GM23338 (cell line): ENCODE measurements around the gene FILIP1. TPM values are rescaled to one million over a fixed set of nuclear protein-coding genes. Genes with fewer than 3 reads are reported as not detected.

Experiments used
- ATAC-seq: fragments of 200-7000 bp; cut with Tn5 transposase; 3 replicates; pipeline ENCODE4 v1.9.1; 2020
- DNase-seq: peaks from one replicate; pipeline ENCODE4 v3.0.0-alpha.2; 2015; ENCODE audit warnings: low spot score
- H2AFZ ChIP-seq: fragments of 200-600 bp; sonication (generic); 2 replicates; pipeline ENCODE4 v1.8.0; 2016; ENCODE audit warnings: antibody characterized with exemption, mild to moderate bottlenecking, moderate library complexity
- H3F3A ChIP-seq: fragments of 200-600 bp; sonication (generic); replicated peaks from 2 replicates; pipeline ENCODE4 v1.8.0; 2017; ENCODE audit warnings: antibody characterized with exemption, mixed run types, low read depth
- H3K27ac ChIP-seq: fragments of 200-600 bp; sonication (generic); 2 replicates; pipeline ENCODE4 v1.6.1; 2016; ENCODE audit warnings: low read depth
- H3K27me3 ChIP-seq: fragments of 200-600 bp; sonication (generic); 2 replicates; pipeline ENCODE4 v1.8.0; 2016; ENCODE audit warnings: mild to moderate bottlenecking, mixed run types, moderate library complexity; ENCODE audit not compliant: insufficient read depth
- H3K36me3 ChIP-seq: fragments of 200-600 bp; sonication (generic); 2 replicates; pipeline ENCODE4 v1.8.0; 2016; ENCODE audit warnings: mild to moderate bottlenecking; ENCODE audit not compliant: insufficient read depth
- H3K4me1 ChIP-seq: fragments of 200-600 bp; sonication (generic); 2 replicates; pipeline ENCODE4 v1.8.0; 2016; ENCODE audit warnings: mild to moderate bottlenecking, moderate library complexity; ENCODE audit not compliant: insufficient read depth
- H3K4me2 ChIP-seq: fragments of 200-600 bp; sonication (generic); 2 replicates; pipeline ENCODE4 v1.7.1; 2017; ENCODE audit warnings: mixed run types
- H3K4me3 ChIP-seq: fragments of 200-600 bp; sonication (generic); 2 replicates; pipeline ENCODE4 v1.6.1; 2016; ENCODE audit warnings: mixed run types
- H3K79me2 ChIP-seq: fragments of 200-600 bp; sonication (generic); replicated peaks from 2 replicates; pipeline ENCODE4 v1.8.0; 2017; ENCODE audit warnings: mild to moderate bottlenecking; ENCODE audit not compliant: insufficient read depth
- H3K9me2 ChIP-seq: fragments of 200-600 bp; sonication (generic); 2 replicates; pipeline ENCODE4 v1.8.0; 2017; ENCODE audit not compliant: insufficient read depth
- H4K20me1 ChIP-seq: fragments of 200-600 bp; sonication (generic); replicated peaks from 2 replicates; pipeline ENCODE4 v1.8.0; 2017; ENCODE audit warnings: mild to moderate bottlenecking; ENCODE audit not compliant: insufficient read depth
- H3K27ac Mint-ChIP-seq: 2 replicates; pipeline ENCODE4 v1.8.0; 2020; ENCODE audit warnings: inconsistent platforms, mild to moderate bottlenecking, moderate library complexity, mixed read lengths
- H3K27me3 Mint-ChIP-seq: 3 replicates; pipeline ENCODE4 v1.8.0; 2022; ENCODE audit warnings: low read depth, mild to moderate bottlenecking, moderate library complexity, mixed read lengths, inconsistent platforms; ENCODE audit not compliant: insufficient read depth, poor library complexity
- H3K36me3 Mint-ChIP-seq: 3 replicates; pipeline ENCODE4 v1.8.0; 2021; ENCODE audit warnings: low read depth, mild to moderate bottlenecking, inconsistent platforms, moderate library complexity, mixed read lengths
- H3K4me1 Mint-ChIP-seq: 3 replicates; pipeline ENCODE4 v1.8.0; 2020; ENCODE audit warnings: mild to moderate bottlenecking, inconsistent platforms, mixed read lengths
- H3K4me3 Mint-ChIP-seq: 3 replicates; pipeline ENCODE4 v1.8.0; 2021; ENCODE audit warnings: moderate library complexity, mild to moderate bottlenecking, inconsistent platforms, mixed read lengths
- H3K9me3 Mint-ChIP-seq: 3 replicates; pipeline ENCODE4 v1.8.0; 2020; ENCODE audit warnings: moderate library complexity, mild to moderate bottlenecking, inconsistent platforms, mixed read lengths
- CREB1 ChIP-seq: fragments of 250-450 bp; sonication (Bioruptor Pico); IDR thresholded peaks from 2 replicates; pipeline ENCODE4 v1.5.0; 2020; ENCODE audit warnings: low read depth, mild to moderate bottlenecking, moderate library complexity
- CTCF ChIP-seq, 2 experiments: fragments of 200-600 bp in 1 of 2; sonication (generic) in 1 of 2; conservative IDR thresholded peaks; 2 replicates each; pipeline versions ENCODE4 v1.5.1 to v1.6.1; 2016 to 2017; ENCODE audit warnings: antibody characterized with exemption in 2 of 2, low read depth in 2 of 2, mild to moderate bottlenecking in 2 of 2, moderate library complexity in 1 of 2
- ETS1 ChIP-seq: IDR thresholded peaks from 2 replicates; pipeline ENCODE4 v1.6.1; 2016; ENCODE audit warnings: antibody characterized with exemption
- EZH2 ChIP-seq: fragments of 200-600 bp; sonication (generic); IDR thresholded peaks from one replicate; pipeline ENCODE4 v1.8.0; 2017; ENCODE audit warnings: antibody characterized with exemption, mild to moderate bottlenecking, low read depth; ENCODE audit not compliant: unreplicated experiment
- POLR2AphosphoS5 ChIP-seq: IDR thresholded peaks from 2 replicates; pipeline ENCODE4 v1.6.1; 2016; ENCODE audit warnings: antibody characterized with exemption, low read depth
- REST ChIP-seq: IDR thresholded peaks from one replicate; pipeline ENCODE4 v1.6.1; 2018; ENCODE audit warnings: antibody characterized with exemption; ENCODE audit not compliant: unreplicated experiment
- STAT1 ChIP-seq: IDR thresholded peaks from one replicate; pipeline ENCODE4 v1.6.1; 2016; ENCODE audit warnings: antibody characterized with exemption; ENCODE audit not compliant: unreplicated experiment
- ZNF331 ChIP-seq: fragments of 250-450 bp; sonication (Bioruptor Pico); IDR thresholded peaks from 2 replicates; pipeline ENCODE4 v1.5.0; 2020; ENCODE audit warnings: low read depth, mild to moderate bottlenecking, moderate library complexity
- ZNF462 ChIP-seq: fragments of 250-450 bp; sonication (Bioruptor Pico); IDR thresholded peaks from 2 replicates; pipeline ENCODE4 v1.5.0; 2020; ENCODE audit warnings: mild to moderate bottlenecking, moderate library complexity
- polyA plus RNA-seq: library from polyadenylated mRNA; unstranded; fragments of >200 nt; fragmentation: Nextera tagmentation; extraction: Ambion mirVana; gene quantifications from 2 replicates; pipeline ENCODE4 v1.2.1, GENCODE V29; 2016
- total RNA-seq: library from RNA; depleted of rRNA; stranded (reverse); fragments of >200 nt; shearing (Covaris generic); gene quantifications from 2 replicates; pipeline ENCODE4 v1.2.3, GENCODE V29; 2014

The FILIP1 gene
- total and polyA plus RNA-seq, 2 experiments from 2014 or later = 3.7 to 6.4 TPM

GRCh38 chr6:75391276-75391675 is 102.3 kb downstream of the FILIP1 start (continued):
- TF ChIP-seq ZNF462 (CRISPR knock-in tag) = no peak

GRCh38 chr6:75386050-75386770 is 107.4 kb downstream of the FILIP1 start:
- H3K9me3 Mint-ChIP-seq = no peaks in the 10 kb centered on the region; the same call in 2 of the 3 replicates
- Histone ChIP-seq H3K36me3 (0 out of 2 replicates have a peak, but pooled peaks cover 3% of the 10 kb centered on the region), H3K79me2 (no peaks in the 10 kb centered on the region), H3K4me2 (no peak overlapping the region), H2AFZ (no peak overlapping the region), H3K4me1 (no peaks in the 10 kb centered on the region), H4K20me1 (no peaks in the 10 kb centered on the region), H3F3A (no peaks in the 10 kb centered on the region), H3K9me2 (0 out of 2 replicates have a peak, but pooled peaks cover 8% of the 10 kb centered on the region), H3K4me3 (no peak overlapping the region), H3K27ac (no peak overlapping the region), H3K27me3 (no peaks in the 10 kb centered on the region)
- peaks cover 9% of the 10 kb centered on the region for H3K4me1 Mint-ChIP-seq
- ATAC-seq (no peak), DNase-seq (no peak)
- no peak overlapping the region for H3K4me3 Mint-ChIP-seq
- no peak overlapping the region for H3K27ac Mint-ChIP-seq
- H3K36me3 Mint-ChIP-seq = no peaks in the 10 kb centered on the region
- no peaks in the 10 kb centered on the region for H3K27me3 Mint-ChIP-seq
- TF ChIP-seq CREB1 (CRISPR knock-in tag) (no peak), STAT1 (no peak), CTCF (conservative IDR thresholded peaks at IDR 0.05; ENCODE audit: low read depth in 2 of 2) (no peak), EZH2 (no peak), POLR2AphosphoS5 (no peak), ETS1 (no peak), ZNF331 (no peak), REST (no peak)
